Measurements from ENCODE around the gene MARCHF5.
"Not testable (repeated sequence)": the region's sequence is repeated elsewhere in the genome, so short reads cannot be mapped to it uniquely, and the experiment has no call there.

MARCHF5 gene

DNA sequence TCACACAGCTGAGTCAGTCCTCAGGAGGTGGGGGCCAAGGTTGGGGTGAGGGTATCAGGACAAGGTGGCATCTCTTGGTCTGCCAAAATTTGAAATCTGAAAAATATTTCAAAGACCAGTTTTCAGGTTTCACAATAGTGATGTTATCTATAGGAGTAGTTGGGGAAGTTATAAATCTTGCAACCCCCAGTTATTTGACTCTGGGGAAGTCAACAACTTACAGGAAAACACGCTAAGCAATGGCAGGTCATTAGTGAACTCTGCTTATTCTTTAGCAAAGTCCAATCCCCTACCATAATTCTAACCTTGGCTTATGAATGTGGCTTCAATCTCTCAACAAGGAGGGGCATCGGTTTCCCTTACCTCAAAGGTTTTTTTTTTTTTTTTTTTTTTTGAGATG is 94.9 kb downstream of the MARCHF5 start:
- TF ChIP-seq, protein P1, sequence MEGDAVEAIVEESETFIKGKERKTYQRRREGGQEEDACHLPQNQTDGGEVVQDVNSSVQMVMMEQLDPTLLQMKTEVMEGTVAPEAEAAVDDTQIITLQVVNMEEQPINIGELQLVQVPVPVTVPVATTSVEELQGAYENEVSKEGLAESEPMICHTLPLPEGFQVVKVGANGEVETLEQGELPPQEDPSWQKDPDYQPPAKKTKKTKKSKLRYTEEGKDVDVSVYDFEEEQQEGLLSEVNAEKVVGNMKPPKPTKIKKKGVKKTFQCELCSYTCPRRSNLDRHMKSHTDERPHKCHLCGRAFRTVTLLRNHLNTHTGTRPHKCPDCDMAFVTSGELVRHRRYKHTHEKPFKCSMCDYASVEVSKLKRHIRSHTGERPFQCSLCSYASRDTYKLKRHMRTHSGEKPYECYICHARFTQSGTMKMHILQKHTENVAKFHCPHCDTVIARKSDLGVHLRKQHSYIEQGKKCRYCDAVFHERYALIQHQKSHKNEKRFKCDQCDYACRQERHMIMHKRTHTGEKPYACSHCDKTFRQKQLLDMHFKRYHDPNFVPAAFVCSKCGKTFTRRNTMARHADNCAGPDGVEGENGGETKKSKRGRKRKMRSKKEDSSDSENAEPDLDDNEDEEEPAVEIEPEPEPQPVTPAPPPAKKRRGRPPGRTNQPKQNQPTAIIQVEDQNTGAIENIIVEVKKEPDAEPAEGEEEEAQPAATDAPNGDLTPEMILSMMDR (IDR thresholded peaks at IDR 0.05; ENCODE audit: insufficient read depth, missing control alignments) = no peak
- DNase-seq (ENCODE audit: insufficient read length, low spot score) = no peak
- no peak for FAIRE-seq

DNA sequence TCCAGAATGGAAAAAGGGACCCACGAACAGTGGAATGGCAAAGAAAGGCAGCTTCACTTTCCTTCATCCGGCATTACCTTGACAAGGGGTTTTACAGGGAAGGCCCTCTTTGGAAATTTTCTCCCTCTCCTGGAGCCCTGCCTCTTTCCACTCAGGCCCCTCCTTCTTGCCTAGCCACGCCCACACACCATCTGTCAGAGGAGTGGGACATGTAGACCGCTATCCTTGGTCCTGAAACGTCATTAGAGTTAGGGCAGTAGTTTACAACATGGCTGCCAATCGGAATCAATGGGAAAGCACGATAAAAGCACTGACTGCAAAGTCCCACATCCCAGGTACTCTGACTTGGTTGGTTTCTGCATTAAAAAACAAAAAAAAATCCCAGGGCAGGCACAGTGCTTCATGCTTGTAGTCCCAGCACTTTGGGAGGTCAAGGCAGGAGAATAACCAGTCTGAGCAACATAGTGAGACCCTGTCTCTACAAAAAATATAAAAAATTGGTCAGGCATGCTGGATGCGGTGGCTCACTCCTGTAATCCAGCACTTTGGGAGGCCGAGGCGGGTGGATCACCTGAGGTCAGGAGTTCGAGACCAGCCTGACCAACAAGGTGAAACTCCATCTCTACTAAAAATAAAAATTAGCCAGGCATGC is 96.4 kb downstream of the MARCHF5 start:
- TF ChIP-seq, protein P1 (IDR thresholded peaks at IDR 0.05; ENCODE audit: insufficient read depth, missing control alignments) = no peak
- FAIRE-seq (no peak), DNase-seq (ENCODE audit: insufficient read length, low spot score) (no peak)

DNA sequence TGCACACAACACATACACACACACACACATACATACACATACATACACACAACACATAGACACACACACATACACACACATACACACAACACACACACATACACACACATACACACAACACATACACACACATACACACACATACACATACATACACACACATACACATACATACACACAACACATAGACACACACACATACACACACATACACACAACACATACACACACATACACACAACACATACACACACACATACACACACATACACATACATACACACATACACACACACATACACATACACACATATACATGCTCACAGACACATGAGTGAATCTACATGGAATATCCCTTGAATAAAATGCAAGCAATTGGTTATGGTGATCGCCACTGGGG is 102.2 kb downstream of the MARCHF5 start:
- FAIRE-seq = peak; percentile 70

DNA sequence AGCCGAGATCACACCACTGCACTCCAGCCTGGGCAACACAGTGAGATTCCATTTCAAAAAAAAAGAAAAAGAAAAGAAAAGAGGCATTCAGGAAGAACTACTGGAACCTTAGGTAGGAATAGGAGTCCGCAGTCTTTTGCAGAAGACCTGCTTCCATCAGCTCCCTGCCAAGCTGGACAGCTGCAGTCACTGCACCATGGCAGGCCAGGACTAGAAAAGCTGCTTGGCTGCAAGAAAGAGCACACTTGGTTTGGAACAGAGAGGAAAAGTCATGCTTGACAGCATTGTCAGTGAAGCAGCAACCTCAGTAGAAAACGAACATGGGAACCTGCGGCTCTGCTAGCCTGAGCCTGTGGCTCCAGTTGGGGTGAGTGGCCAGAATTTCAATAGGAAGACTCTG is 104.3 kb downstream of the MARCHF5 start:
- no peak for DNase-seq (ENCODE audit: insufficient read length, low spot score)
- FAIRE-seq = no peak

More for the DNA sequence above, 102.2 kb downstream of the MARCHF5 start:
- not testable (repeated sequence) for DNase-seq (ENCODE audit: insufficient read length, low spot score)

DNA sequence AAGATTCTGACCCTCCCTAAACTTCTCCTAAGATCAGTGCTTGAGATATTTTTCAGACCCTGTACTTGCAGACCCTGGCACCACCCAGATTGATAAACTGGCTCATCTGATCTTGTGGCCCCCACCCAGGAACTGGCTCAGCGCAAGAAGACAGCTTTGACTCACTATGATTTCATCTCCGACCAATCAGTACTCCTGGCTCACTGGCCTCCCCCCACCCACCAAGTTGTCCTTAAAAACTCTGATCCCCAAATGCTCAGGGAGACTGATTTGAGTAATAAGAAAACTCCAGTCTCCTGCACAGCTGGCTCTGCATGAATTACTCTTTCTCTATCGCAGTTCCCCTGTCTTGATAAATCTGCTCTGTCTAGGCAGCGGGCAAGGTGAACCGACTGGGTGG is 111.3 kb downstream of the MARCHF5 start:
- not testable (repeated sequence) for FAIRE-seq; DNase-seq (ENCODE audit: insufficient read length, low spot score)

More for the DNA sequence above, 104.3 kb downstream of the MARCHF5 start:
- TF ChIP-seq, protein P1 (IDR thresholded peaks at IDR 0.05; ENCODE audit: insufficient read depth, missing control alignments) = no peak

Measured in D721Med (cell line).